Fibroblast of the aortic adventitia (primary cell): ENCODE data around the gene SCRN2. TPM values are rescaled to one million over a fixed set of nuclear protein-coding genes. Genes with fewer than 3 reads are reported as not detected.

ENCODE experiments used
- DNase-seq: peaks from one replicate; pipeline ENCODE4 v3.0.0-alpha.2; 2010; ENCODE audit warnings: low read depth
- H3K4me3 ChIP-seq: 2 replicates; pipeline ENCODE4 v1.5.1; 2011; ENCODE audit warnings: low read depth, mild to moderate bottlenecking, control low read depth, low read length, moderate library complexity
- total RNA-seq: library from RNA; depleted of rRNA; stranded (reverse); fragments of >200 nt; gene quantifications from 2 replicates; pipeline ENCODE4 v1.2.3, GENCODE V29; 2012; ENCODE audit warnings: low replicate concordance
- TF ChIP-seq, protein P1 (sequence below): IDR thresholded peaks from 2 replicates; pipeline ENCODE4 v1.5.1; 2011; ENCODE audit warnings: mild to moderate bottlenecking, low read length, control low read depth, inconsistent platforms; ENCODE audit not compliant: insufficient read depth

The SCRN2 gene
- total RNA-seq, 1 donor = 14.7 TPM

DNA sequence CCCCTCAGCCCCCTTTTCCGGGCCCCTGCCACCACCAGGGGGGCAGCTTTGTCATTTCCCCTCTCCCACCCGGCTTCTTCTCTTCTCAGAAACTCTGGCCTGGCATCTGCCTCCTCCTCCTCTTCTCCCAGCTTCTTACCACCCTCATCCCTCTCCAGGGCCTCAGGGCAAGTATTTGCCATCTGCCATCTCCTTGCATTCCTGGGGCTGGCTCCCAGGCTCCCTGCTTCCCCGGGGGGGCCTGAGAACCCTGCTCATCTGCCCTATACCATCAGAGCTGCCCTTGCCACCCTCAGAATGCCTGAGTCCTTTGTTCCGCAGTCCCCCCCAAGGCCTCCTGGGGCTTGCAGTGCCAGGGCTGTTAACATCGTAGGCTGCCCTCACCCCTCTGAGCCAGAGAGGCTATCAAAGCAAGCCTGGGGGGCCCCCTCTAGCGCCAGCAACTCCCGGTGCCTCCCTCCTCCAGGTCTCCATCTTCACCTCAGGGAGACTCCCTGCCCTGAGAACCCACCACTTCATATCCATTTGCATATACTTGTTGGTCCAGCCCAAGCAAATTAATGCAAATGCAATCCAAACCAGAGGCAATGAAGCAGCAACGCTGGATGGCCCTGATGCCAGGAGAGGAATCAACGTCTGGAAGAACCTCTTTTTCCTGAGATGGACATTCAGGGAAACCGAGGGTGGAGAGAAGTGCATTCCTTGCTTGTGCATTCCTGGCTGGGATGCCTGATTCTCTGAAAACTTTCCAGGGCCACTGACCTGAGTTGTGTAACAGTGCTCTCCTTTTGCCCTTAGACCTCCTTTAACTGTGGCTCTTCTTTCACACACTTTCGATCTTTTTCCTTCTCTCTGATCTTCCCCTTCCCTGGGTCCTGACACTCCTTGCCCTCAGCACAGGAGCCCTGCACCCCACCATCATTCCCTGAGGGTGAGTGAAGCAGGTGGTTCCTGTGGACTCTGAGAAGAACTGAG, 34.2 kb upstream of the SCRN2 start:
- TF ChIP-seq, protein P1, sequence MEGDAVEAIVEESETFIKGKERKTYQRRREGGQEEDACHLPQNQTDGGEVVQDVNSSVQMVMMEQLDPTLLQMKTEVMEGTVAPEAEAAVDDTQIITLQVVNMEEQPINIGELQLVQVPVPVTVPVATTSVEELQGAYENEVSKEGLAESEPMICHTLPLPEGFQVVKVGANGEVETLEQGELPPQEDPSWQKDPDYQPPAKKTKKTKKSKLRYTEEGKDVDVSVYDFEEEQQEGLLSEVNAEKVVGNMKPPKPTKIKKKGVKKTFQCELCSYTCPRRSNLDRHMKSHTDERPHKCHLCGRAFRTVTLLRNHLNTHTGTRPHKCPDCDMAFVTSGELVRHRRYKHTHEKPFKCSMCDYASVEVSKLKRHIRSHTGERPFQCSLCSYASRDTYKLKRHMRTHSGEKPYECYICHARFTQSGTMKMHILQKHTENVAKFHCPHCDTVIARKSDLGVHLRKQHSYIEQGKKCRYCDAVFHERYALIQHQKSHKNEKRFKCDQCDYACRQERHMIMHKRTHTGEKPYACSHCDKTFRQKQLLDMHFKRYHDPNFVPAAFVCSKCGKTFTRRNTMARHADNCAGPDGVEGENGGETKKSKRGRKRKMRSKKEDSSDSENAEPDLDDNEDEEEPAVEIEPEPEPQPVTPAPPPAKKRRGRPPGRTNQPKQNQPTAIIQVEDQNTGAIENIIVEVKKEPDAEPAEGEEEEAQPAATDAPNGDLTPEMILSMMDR = no peak
- no peak for DNase-seq
- no peak overlapping the region for H3K4me3 ChIP-seq

DNA sequence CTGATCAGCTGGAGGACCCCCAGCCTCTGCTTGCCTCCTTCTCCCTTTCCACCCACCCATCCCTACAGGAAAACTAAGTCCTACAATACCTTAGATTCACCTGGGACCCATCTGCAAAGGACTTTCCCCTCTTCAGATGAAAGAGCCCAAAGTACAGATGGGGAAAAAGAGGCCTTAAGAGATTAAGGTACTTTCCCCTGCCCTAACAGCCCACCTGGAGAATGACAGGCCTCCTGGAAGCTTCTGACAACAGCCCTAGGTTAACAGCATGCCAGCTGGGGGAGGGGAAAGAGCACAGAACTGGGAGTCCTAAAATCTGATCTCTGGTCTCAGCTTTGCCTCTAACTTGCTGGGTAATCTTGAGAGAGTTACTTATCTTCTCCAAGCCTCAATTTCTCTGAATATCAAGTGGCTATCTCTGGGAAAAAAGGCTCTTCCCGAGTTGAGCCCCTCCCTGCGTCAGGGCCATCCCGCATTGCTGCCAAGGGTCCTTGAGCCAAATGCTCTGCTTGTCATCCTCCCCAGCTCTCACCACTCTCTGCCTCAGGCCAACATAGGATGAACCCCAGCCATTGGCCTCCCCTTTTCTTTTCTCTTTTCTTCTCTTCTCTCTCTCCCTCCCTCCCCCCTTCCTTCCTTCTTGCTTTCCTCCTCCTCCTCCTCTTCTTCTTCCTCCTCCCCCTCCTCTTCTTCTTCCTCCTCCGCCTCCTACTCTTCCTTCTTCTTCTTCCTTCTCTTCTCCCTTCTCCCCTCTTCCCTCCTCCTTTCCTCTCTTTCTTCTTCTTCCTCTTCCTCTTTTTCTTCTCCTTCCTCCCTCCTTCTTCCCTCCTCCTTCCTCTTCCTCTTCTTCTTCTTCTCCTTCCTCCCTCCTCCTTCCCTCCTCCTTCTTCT, 32.4 kb upstream of the SCRN2 start:
- TF ChIP-seq, protein P1 = no peak
- H3K4me3 ChIP-seq = no peak overlapping the region
- no peak for DNase-seq

DNA sequence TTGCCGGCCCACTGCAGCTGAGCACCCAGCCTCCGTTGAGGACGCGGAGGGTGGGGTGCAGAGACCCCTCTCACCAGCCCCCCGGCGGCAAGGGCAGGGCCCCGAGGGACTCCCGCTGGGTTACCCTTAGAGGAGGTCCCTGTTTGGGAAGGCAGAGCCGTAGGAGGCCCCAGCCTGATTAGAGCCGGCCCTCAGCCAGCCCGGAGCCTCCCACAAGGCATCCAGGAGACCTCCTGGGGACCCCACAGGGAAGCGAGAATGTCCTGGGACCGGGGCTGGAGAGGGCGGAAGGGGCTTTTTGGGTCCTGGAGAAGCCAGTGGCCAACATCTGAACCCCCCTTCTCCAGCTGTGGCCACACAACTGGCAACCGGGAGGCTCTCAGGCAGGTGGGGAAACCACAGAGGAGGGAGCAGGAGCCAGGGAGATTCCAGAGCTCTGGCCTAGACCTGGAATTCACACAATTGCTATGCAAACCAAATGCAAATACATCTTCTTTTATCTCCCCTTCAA, 31.6 kb upstream of the SCRN2 start:
- H3K4me3 ChIP-seq = no peak overlapping the region
- peak; percentile 37 for DNase-seq
- TF ChIP-seq, protein P1 = no peak

- no peak for DNase-seq
- no peak overlapping the region for H3K4me3 ChIP-seq
- TF ChIP-seq, protein P1 = no peak
These were observed 31.1 kb upstream of the SCRN2 start for GRCh38 chr17:47872019-47872650.

- H3K4me3 ChIP-seq = no peak overlapping the region
- no peak for DNase-seq
- TF ChIP-seq, protein P1 = no peak
These were observed 30.0 kb upstream of the SCRN2 start for GRCh38 chr17:47871048-47871447.

- TF ChIP-seq, protein P1 = no peak
- DNase-seq = no peak
- no peak overlapping the region for H3K4me3 ChIP-seq
These were observed 29.0 kb upstream of the SCRN2 start for GRCh38 chr17:47870056-47870455.
